ENCODE data around the gene FNDC3B.

The FNDC3B gene

GRCh38 chr3:172369590-172370259, 330.3 kb downstream of the FNDC3B start:
- no peak for DNase-seq (ENCODE audit: low spot score)

- no peak for DNase-seq (ENCODE audit: low spot score)
Measured at GRCh38 chr3:172370419-172370818, 331.0 kb downstream of the FNDC3B start.

GRCh38 chr3:172371544-172371943, 332.2 kb downstream of the FNDC3B start:
- DNase-seq (ENCODE audit: low spot score) = no peak

GRCh38 chr3:172372895-172373294, 333.5 kb downstream of the FNDC3B start:
- DNase-seq (ENCODE audit: low spot score) = no peak

- DNase-seq (ENCODE audit: low spot score) = no peak
Measured at GRCh38 chr3:172373912-172374311, 334.5 kb downstream of the FNDC3B start.

- DNase-seq (ENCODE audit: low spot score) = no peak
Measured at GRCh38 chr3:172375206-172375850, 335.9 kb downstream of the FNDC3B start.

- DNase-seq (ENCODE audit: low spot score) = no peak
Measured at GRCh38 chr3:172376402-172376801, 337.0 kb downstream of the FNDC3B start.

- DNase-seq (ENCODE audit: low spot score) = no peak
Measured at GRCh38 chr3:172376881-172377280, 337.5 kb downstream of the FNDC3B start.

GRCh38 chr3:172378439-172378838, 339.1 kb downstream of the FNDC3B start:
- DNase-seq (ENCODE audit: low spot score) = no peak

- DNase-seq (ENCODE audit: low spot score) = no peak
Measured at GRCh38 chr3:172379372-172379771, 340.0 kb downstream of the FNDC3B start.

GRCh38 chr3:172380632-172381031, 341.3 kb downstream of the FNDC3B start:
- no peak for DNase-seq (ENCODE audit: low spot score)

GRCh38 chr3:172383306-172383796, 344.0 kb downstream of the FNDC3B start:
- DNase-seq (ENCODE audit: low spot score) = no peak

GRCh38 chr3:172384836-172385235, 345.5 kb downstream of the FNDC3B start:
- no peak for DNase-seq (ENCODE audit: low spot score)

GRCh38 chr3:172387728-172388127, 348.4 kb downstream of the FNDC3B start:
- no peak for DNase-seq (ENCODE audit: low spot score)

GRCh38 chr3:172388412-172389078, 349.2 kb downstream of the FNDC3B start:
- DNase-seq (ENCODE audit: low spot score) = no peak

- DNase-seq (ENCODE audit: low spot score) = no peak
Measured at GRCh38 chr3:172390792-172391191, 351.4 kb downstream of the FNDC3B start.

GRCh38 chr3:172391592-172392302, 352.4 kb downstream of the FNDC3B start:
- DNase-seq (ENCODE audit: low spot score) = no peak

- DNase-seq (ENCODE audit: low spot score) = no peak
Measured at GRCh38 chr3:172394692-172395091, 355.3 kb downstream of the FNDC3B start.

- DNase-seq (ENCODE audit: low spot score) = no peak
Measured at GRCh38 chr3:172396400-172396799, 357.0 kb downstream of the FNDC3B start.

- DNase-seq (ENCODE audit: low spot score) = no peak
Measured at GRCh38 chr3:172397716-172398405, 358.5 kb downstream of the FNDC3B start.

- DNase-seq (ENCODE audit: low spot score) = no peak
Measured at GRCh38 chr3:172398484-172398883, 359.1 kb downstream of the FNDC3B start.

- no peak for DNase-seq (ENCODE audit: low spot score)
Measured at GRCh38 chr3:172402090-172402489, 362.7 kb downstream of the FNDC3B start.
